HL-60 (cell line): ENCODE data around the gene AFM.

ENCODE experiments used
- DNase-seq, 2 experiments: peaks; one replicate each; pipeline ENCODE4 v3.0.0-alpha.2; 2010 to 2020; ENCODE audit warnings: low read depth in 1 of 2, low spot score in 1 of 2
- H3K27ac ChIP-seq: fragments of 250-450 bp; sonication (Bioruptor Pico); replicated peaks from 2 replicates; pipeline ENCODE4 v1.5.1; 2020; ENCODE audit warnings: mild to moderate bottlenecking, moderate library complexity
- H3K27me3 ChIP-seq: fragments of 250-450 bp; sonication (Bioruptor Pico); 2 replicates; pipeline ENCODE4 v1.5.1; 2021; ENCODE audit warnings: mild to moderate bottlenecking, moderate library complexity; ENCODE audit not compliant: insufficient read depth, poor library complexity, severe bottlenecking
- H3K4me3 ChIP-seq: replicated peaks from 2 replicates; pipeline ENCODE4 v1.5.1; 2011; ENCODE audit warnings: mild to moderate bottlenecking, control low read depth, low read length; ENCODE audit not compliant: insufficient read depth
- GABPA ChIP-seq: IDR thresholded peaks from 2 replicates; pipeline ENCODE4 v1.6.1; 2012; ENCODE audit warnings: low read depth
- POLR2AphosphoS5 ChIP-seq: IDR thresholded peaks from 2 replicates; pipeline ENCODE4 v1.6.1; 2012; ENCODE audit warnings: low read depth
- SPI1 ChIP-seq: IDR thresholded peaks from 2 replicates; pipeline ENCODE4 v1.6.1; 2012; ENCODE audit warnings: low read depth, mild to moderate bottlenecking, borderline replicate concordance
- TF ChIP-seq, protein P1 (sequence below): IDR thresholded peaks from 2 replicates; pipeline ENCODE4 v1.6.1; 2012; ENCODE audit warnings: low read depth; ENCODE audit not compliant: insufficient replicate concordance
- TF ChIP-seq, protein P2 (sequence below): IDR thresholded peaks from one replicate; pipeline ENCODE4 v1.5.1; 2011; ENCODE audit warnings: low read length, control low read depth, inconsistent platforms; ENCODE audit not compliant: insufficient read depth

AFM gene

GRCh38 chr4:73477176-73477575 is 4.4 kb upstream of the AFM start:
- Histone ChIP-seq H3K4me3 (no peak overlapping the region), H3K27me3 (no peaks in the 10 kb centered on the region), H3K27ac (no peak overlapping the region)
- TF ChIP-seq, protein P1, sequence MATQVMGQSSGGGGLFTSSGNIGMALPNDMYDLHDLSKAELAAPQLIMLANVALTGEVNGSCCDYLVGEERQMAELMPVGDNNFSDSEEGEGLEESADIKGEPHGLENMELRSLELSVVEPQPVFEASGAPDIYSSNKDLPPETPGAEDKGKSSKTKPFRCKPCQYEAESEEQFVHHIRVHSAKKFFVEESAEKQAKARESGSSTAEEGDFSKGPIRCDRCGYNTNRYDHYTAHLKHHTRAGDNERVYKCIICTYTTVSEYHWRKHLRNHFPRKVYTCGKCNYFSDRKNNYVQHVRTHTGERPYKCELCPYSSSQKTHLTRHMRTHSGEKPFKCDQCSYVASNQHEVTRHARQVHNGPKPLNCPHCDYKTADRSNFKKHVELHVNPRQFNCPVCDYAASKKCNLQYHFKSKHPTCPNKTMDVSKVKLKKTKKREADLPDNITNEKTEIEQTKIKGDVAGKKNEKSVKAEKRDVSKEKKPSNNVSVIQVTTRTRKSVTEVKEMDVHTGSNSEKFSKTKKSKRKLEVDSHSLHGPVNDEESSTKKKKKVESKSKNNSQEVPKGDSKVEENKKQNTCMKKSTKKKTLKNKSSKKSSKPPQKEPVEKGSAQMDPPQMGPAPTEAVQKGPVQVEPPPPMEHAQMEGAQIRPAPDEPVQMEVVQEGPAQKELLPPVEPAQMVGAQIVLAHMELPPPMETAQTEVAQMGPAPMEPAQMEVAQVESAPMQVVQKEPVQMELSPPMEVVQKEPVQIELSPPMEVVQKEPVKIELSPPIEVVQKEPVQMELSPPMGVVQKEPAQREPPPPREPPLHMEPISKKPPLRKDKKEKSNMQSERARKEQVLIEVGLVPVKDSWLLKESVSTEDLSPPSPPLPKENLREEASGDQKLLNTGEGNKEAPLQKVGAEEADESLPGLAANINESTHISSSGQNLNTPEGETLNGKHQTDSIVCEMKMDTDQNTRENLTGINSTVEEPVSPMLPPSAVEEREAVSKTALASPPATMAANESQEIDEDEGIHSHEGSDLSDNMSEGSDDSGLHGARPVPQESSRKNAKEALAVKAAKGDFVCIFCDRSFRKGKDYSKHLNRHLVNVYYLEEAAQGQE = no peak
- TF ChIP-seq, protein P2, sequence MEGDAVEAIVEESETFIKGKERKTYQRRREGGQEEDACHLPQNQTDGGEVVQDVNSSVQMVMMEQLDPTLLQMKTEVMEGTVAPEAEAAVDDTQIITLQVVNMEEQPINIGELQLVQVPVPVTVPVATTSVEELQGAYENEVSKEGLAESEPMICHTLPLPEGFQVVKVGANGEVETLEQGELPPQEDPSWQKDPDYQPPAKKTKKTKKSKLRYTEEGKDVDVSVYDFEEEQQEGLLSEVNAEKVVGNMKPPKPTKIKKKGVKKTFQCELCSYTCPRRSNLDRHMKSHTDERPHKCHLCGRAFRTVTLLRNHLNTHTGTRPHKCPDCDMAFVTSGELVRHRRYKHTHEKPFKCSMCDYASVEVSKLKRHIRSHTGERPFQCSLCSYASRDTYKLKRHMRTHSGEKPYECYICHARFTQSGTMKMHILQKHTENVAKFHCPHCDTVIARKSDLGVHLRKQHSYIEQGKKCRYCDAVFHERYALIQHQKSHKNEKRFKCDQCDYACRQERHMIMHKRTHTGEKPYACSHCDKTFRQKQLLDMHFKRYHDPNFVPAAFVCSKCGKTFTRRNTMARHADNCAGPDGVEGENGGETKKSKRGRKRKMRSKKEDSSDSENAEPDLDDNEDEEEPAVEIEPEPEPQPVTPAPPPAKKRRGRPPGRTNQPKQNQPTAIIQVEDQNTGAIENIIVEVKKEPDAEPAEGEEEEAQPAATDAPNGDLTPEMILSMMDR = no peak
- no peak for TF ChIP-seq GABPA
- no peak for TF ChIP-seq SPI1
- no peak for TF ChIP-seq POLR2AphosphoS5
- DNase-seq = no peak

- no peak for TF ChIP-seq POLR2AphosphoS5
- TF ChIP-seq GABPA = no peak
- TF ChIP-seq, protein P1 = no peak
- TF ChIP-seq SPI1 = no peak
- TF ChIP-seq, protein P2 = no peak
- no peak overlapping the region for H3K27ac ChIP-seq
- no peaks in the 10 kb centered on the region for H3K27me3 ChIP-seq
- no peak for DNase-seq
- no peak overlapping the region for H3K4me3 ChIP-seq
Observed at GRCh38 chr4:73479323-73479722, 2.2 kb upstream of the AFM start.

- TF ChIP-seq, protein P1 = no peak
- no peak for TF ChIP-seq POLR2AphosphoS5
- TF ChIP-seq SPI1 = no peak
- no peak for TF ChIP-seq GABPA
- TF ChIP-seq, protein P2 = no peak
- H3K4me3 ChIP-seq = no peak overlapping the region
- DNase-seq = no peak
- H3K27me3 ChIP-seq = no peaks in the 10 kb centered on the region
- no peak overlapping the region for H3K27ac ChIP-seq
Observed at GRCh38 chr4:73485085-73485484, 3.5 kb downstream of the AFM start.
